Breast epithelium (tissue), 4 donors: ENCODE results near the gene DUS1L. TPM values are rescaled to one million over a fixed set of nuclear protein-coding genes. Genes with fewer than 3 reads are reported as not detected.

Experiments used
- DNase-seq, 2 donors: peaks; one replicate each; pipeline ENCODE4 v3.0.0-alpha.2; 2019; ENCODE audit warnings: low spot score in 2 of 2
- H3K27ac ChIP-seq, 2 donors: fragments of 200-600 bp; sonication (generic) in 1 of 2; one replicate each; pipeline ENCODE4 v1.5.1; 2016 to 2019; ENCODE audit warnings: mild to moderate bottlenecking in 1 of 2
- H3K27me3 ChIP-seq, 2 donors: fragments of 200-600 bp; sonication (generic) in 1 of 2; one replicate each; pipeline versions ENCODE4 v1.5.1 to v1.6.0; 2017 to 2019; ENCODE audit warnings: control low read depth in 1 of 2, mild to moderate bottlenecking in 1 of 2
- H3K36me3 ChIP-seq: fragments of 200-600 bp; one replicate; pipeline ENCODE4 v1.5.1; 2019
- H3K4me1 ChIP-seq, 2 donors: fragments of 200-600 bp; sonication (generic); one replicate each; pipeline ENCODE4 v1.5.1; 2016 to 2019; ENCODE audit warnings: control low read depth in 1 of 2
- H3K4me3 ChIP-seq, 3 donors: fragments of 200-600 bp; sonication (generic); 1 replicate in 2 of 3; 2 replicates in 1 of 3; pipeline ENCODE4 v1.5.1; 2016 to 2019; ENCODE audit warnings: mild to moderate bottlenecking in 3 of 3, moderate library complexity in 2 of 3
- H3K9me3 ChIP-seq, 2 donors: fragments of 200-600 bp; sonication (generic) in 1 of 2; one replicate each; pipeline ENCODE4 v1.5.1; 2016 to 2019; ENCODE audit warnings: control low read depth in 1 of 2
- POLR2A ChIP-seq: fragments of 450-650 bp; IDR thresholded peaks from one replicate; pipeline ENCODE4 v1.6.1; 2016; ENCODE audit warnings: antibody characterized with exemption, mild to moderate bottlenecking, moderate library complexity
- POLR2AphosphoS5 ChIP-seq, 3 donors: sonication (generic); formaldehyde crosslinking; IDR thresholded peaks; one replicate each; pipeline ENCODE4 v1.6.1; 2017; ENCODE audit warnings: antibody characterized with exemption in 3 of 3
- intact Hi-C: fragments of 100-400 bp; cut with DNase I; formaldehyde crosslinking; loops from one replicate; pipeline ENCODE4 v1.15.1; 2023; ENCODE audit warnings: low total_unique reads
- total RNA-seq, 3 donors: library from RNA; depleted of rRNA; stranded (reverse); fragments of >200 nt; gene quantifications; one replicate each; pipeline ENCODE4 v1.1.0, GENCODE V29; 2016
- TF ChIP-seq, protein P1 (sequence below), 3 donors: fragments of 450-650 bp; IDR thresholded peaks; one replicate each; pipeline ENCODE4 v1.5.1; 2016 to 2017; ENCODE audit warnings: antibody characterized with exemption in 3 of 3, mild to moderate bottlenecking in 3 of 3, moderate library complexity in 3 of 3

DUS1L gene
- total RNA-seq, 3 donors from 2014 or later = 55.0 to 96.4 (median 82.0) TPM

DNA sequence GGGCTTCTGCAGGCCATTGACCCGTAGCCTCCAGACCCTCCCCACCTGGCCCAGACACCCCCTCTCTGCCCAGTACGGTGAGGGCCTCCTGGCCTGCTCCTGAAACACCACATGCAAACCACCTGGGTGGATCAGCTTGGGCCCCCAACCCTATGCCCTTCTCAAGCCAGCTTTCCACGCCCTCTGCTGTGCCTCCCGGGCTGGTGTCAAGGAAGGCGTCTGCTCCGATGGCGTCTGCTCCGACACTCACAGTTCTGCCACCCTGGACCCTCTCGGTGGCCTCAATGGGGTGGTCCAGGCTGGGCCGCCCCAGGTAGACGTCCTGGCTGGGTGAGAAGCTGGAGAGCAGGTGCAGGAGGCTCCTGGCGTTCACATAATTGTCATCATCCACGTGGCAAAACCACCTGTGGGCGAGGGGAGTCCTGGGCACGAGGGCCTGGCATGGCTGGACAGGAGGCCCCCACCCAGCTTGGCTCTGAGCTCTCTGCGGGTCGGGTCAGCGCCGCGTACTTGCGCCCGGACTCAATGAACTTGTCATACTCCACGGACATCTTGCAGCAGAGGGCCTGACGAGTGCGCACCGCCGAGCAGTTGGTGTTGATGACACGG lies 15.3 kb downstream of the DUS1L start:
- H3K4me1 ChIP-seq = peaks cover 6 to 23% of the 10 kb centered on the region in 2 donors
- TF ChIP-seq, protein P1, sequence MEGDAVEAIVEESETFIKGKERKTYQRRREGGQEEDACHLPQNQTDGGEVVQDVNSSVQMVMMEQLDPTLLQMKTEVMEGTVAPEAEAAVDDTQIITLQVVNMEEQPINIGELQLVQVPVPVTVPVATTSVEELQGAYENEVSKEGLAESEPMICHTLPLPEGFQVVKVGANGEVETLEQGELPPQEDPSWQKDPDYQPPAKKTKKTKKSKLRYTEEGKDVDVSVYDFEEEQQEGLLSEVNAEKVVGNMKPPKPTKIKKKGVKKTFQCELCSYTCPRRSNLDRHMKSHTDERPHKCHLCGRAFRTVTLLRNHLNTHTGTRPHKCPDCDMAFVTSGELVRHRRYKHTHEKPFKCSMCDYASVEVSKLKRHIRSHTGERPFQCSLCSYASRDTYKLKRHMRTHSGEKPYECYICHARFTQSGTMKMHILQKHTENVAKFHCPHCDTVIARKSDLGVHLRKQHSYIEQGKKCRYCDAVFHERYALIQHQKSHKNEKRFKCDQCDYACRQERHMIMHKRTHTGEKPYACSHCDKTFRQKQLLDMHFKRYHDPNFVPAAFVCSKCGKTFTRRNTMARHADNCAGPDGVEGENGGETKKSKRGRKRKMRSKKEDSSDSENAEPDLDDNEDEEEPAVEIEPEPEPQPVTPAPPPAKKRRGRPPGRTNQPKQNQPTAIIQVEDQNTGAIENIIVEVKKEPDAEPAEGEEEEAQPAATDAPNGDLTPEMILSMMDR (IDR thresholded peaks at IDR 0.05) = no peak
- TF ChIP-seq POLR2AphosphoS5 (IDR thresholded peaks at IDR 0.05) (no peak), POLR2A (no peak)

DNA sequence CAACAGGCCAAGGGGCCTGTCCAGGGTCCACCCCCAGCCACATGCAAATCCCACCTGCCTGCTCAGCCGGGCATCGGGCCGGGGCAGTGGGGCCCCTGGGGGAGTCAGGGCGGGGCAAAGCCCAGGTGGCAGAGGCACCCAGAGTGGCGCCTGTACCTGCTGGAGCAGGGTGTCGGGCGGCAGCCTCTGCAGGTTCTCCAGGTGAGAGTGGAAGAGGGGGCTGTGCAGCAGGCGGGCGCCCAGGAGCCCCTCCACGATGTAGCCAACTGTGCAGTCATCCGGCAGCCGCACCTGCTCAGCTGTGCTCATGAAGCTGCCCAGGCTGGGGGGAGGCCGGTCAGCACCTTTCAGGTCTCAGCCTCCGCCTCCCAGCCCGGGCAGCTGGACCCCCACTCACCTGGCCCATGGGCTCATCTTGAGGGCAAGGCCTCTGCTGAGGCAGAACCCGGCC lies 16.1 kb downstream of the DUS1L start:
- no peak overlapping the region for H3K27ac ChIP-seq

More for the DNA sequence above, 15.3 kb downstream of the DUS1L start:
- no peaks in the 10 kb centered on the region for H3K36me3 ChIP-seq
- intact Hi-C loops = no loop called here
- no peaks in the 10 kb centered on the region for H3K27me3 ChIP-seq
- H3K27ac ChIP-seq = peak overlapping the region; percentile 55 to 84
- H3K9me3 ChIP-seq = no peaks in the 10 kb centered on the region
- peak overlapping the region; percentile 79 to 98 (median 79) for H3K4me3 ChIP-seq
- DNase-seq = no peak

DNA sequence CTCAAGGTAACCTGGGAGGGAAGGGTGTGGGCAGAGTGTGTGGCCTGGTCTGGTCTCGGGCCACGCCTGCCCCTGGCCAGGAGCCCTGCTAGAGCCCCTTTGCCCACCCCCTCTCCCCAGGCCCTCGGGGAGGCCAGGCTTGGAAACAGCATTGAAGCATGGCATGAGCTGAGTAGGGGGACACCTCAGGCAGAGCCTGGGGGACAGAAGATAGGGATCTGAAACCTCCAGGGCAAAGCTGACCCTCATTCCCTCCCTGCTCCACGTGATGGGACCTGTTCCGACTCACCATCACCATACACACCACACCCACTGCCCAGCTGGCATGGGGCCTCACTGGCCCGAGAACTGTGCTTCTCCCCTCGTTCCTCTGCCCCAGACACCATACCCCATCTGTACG lies 16.5 kb downstream of the DUS1L start:
- Histone ChIP-seq H3K9me3 (no peaks in the 10 kb centered on the region), H3K4me1 (peaks cover 6 to 23% of the 10 kb centered on the region in 2 donors), H3K36me3 (no peaks in the 10 kb centered on the region), H3K27me3 (no peaks in the 10 kb centered on the region), H3K27ac (no peak overlapping the region), H3K4me3 (no peak overlapping the region)
- no peak for DNase-seq
- TF ChIP-seq, protein P1 (IDR thresholded peaks at IDR 0.05) = no peak
- TF ChIP-seq POLR2A = no peak
- no peak for TF ChIP-seq POLR2AphosphoS5 (IDR thresholded peaks at IDR 0.05)
- intact Hi-C loops = no loop called here

More for the DNA sequence above, 16.1 kb downstream of the DUS1L start:
- no peak for DNase-seq
- Histone ChIP-seq H3K4me3 (no peak overlapping the region), H3K36me3 (no peaks in the 10 kb centered on the region), H3K9me3 (no peaks in the 10 kb centered on the region), H3K27me3 (no peaks in the 10 kb centered on the region), H3K4me1 (peaks cover 6 to 23% of the 10 kb centered on the region in 2 donors)
- intact Hi-C loops = no loop called here
- TF ChIP-seq POLR2AphosphoS5 (IDR thresholded peaks at IDR 0.05) (no peak), POLR2A (no peak)
- TF ChIP-seq, protein P1 (IDR thresholded peaks at IDR 0.05) = no peak

DNA sequence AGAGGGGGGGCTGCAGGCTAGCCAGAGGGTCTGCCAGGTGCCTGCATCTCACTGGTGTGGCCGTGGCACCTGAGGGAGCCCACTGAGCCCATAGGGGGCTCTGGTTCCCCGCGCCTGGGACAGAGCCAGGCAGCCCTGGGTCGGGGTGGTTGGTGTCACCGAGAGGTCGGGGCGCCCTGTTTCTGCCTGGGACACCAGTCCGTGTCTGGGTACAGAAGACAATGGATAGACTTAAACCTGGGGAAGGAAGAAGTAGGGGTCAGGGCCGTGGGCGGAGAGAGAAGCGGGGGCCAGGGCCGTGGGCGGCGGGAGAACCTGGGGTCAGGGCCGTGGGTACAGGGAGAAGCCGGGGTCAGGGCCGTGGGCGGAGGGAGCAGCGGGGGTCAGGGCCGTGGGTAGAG lies 17.0 kb downstream of the DUS1L start:
- Histone ChIP-seq H3K27me3 (no peaks in the 10 kb centered on the region), H3K9me3 (no peaks in the 10 kb centered on the region), H3K36me3 (no peaks in the 10 kb centered on the region), H3K4me1 (peaks cover 6 to 21% of the 10 kb centered on the region in 2 donors), H3K4me3 (no peak overlapping the region), H3K27ac (no peak overlapping the region)
- no peak for TF ChIP-seq POLR2A
- no peak for TF ChIP-seq POLR2AphosphoS5 (IDR thresholded peaks at IDR 0.05)
- TF ChIP-seq, protein P1 (IDR thresholded peaks at IDR 0.05) = no peak
- intact Hi-C loops = no loop called here
- no peak for DNase-seq

DNA sequence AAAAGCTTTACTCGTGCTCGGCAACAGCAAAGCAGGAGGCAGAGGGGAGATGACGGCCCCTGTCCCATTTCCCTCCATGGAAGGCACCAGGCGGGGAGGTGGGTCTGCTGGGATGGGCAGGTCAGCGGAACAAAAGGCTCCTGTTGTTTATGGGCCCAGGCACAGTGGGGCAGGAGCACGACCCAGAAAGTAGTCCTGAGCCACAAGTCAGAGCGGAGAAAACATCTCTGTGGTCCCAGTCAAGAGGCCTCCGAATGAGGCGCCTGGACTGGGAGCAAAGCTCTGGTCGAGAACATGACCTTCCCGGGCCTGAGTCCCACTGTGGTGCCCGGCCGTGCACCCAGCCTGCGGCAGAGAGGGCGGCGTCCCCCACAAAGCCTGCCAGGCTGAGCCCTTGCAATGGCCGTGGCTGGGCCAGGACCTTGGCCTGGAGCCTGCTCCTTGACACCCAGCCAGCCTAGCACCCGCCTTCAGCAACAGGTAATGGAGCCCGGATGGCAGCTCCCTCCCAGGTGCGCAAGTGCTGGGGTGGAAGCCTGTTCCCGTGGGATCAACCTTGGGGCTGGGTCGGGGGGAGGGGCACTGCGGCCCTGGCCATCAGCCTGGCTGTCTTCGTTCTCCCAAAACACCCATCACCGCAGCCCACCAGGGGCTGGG lies 17.6 kb downstream of the DUS1L start:
- Histone ChIP-seq H3K36me3 (no peaks in the 10 kb centered on the region), H3K27me3 (no peaks in the 10 kb centered on the region), H3K27ac (no peak overlapping the region), H3K9me3 (no peaks in the 10 kb centered on the region), H3K4me1 (peaks cover 6 to 16% of the 10 kb centered on the region in 2 donors), H3K4me3 (no peak overlapping the region)
- no peak for DNase-seq
- intact Hi-C loops = no loop called here
- no peak for TF ChIP-seq POLR2A
- no peak for TF ChIP-seq POLR2AphosphoS5 (IDR thresholded peaks at IDR 0.05)
- TF ChIP-seq, protein P1 (IDR thresholded peaks at IDR 0.05) = no peak
